Smooth muscle cell (in vitro differentiated cells): ENCODE results near the gene MIAT. TPM values are rescaled to one million over a fixed set of nuclear protein-coding genes. Genes with fewer than 3 reads are reported as not detected.

Experiments used
- DNase-seq: peaks from one replicate; lab custom pipeline; 2025; ENCODE audit not compliant: unreplicated experiment; lab: John Stamatoyannopoulos, UW
- H2AFZ ChIP-seq: fragments of 200-600 bp; sonication (generic); 2 replicates; pipeline ENCODE4 v1.6.0; 2016; ENCODE audit warnings: antibody characterized with exemption, low read depth, mild to moderate bottlenecking
- H3F3A ChIP-seq: fragments of 200-600 bp; sonication (generic); 2 replicates; pipeline ENCODE4 v1.6.0; 2017; ENCODE audit warnings: antibody characterized with exemption, low read depth
- H3K27ac ChIP-seq: fragments of 200-600 bp; sonication (generic); 2 replicates; pipeline ENCODE4 v1.5.1; 2016; ENCODE audit warnings: low read depth, mild to moderate bottlenecking
- H3K27me3 ChIP-seq: fragments of 200-600 bp; sonication (generic); 2 replicates; pipeline ENCODE4 v1.6.1; 2016; ENCODE audit warnings: low read depth, mild to moderate bottlenecking
- H3K36me3 ChIP-seq: fragments of 200-600 bp; sonication (generic); 2 replicates; pipeline ENCODE4 v1.5.1; 2016; ENCODE audit warnings: low read depth
- H3K4me1 ChIP-seq: fragments of 200-600 bp; sonication (generic); 2 replicates; pipeline ENCODE4 v1.5.1; 2016; ENCODE audit warnings: low read depth
- H3K4me2 ChIP-seq: fragments of 200-600 bp; sonication (generic); 2 replicates; pipeline ENCODE4 v1.6.0; 2016; ENCODE audit warnings: mild to moderate bottlenecking
- H3K4me3 ChIP-seq: fragments of 200-600 bp; sonication (generic); 2 replicates; pipeline ENCODE4 v1.5.1; 2016; ENCODE audit warnings: mild to moderate bottlenecking
- H3K79me2 ChIP-seq: fragments of 200-600 bp; sonication (generic); 2 replicates; pipeline ENCODE4 v1.6.0; 2016; ENCODE audit warnings: low read depth, mild to moderate bottlenecking
- H3K9ac ChIP-seq: fragments of 200-600 bp; sonication (generic); 2 replicates; pipeline ENCODE4 v1.6.0; 2016; ENCODE audit warnings: low read depth
- H3K9me3 ChIP-seq: fragments of 200-600 bp; sonication (generic); replicated peaks from 2 replicates; pipeline ENCODE4 v1.5.1; 2016; ENCODE audit warnings: low read depth
- H4K20me1 ChIP-seq: fragments of 200-600 bp; sonication (generic); 2 replicates; pipeline ENCODE4 v1.6.0; 2016; ENCODE audit warnings: low read depth
- WGBS: methylation state at CpG from one replicate; pipeline ENCODE4 v1.1.7; 2016; ENCODE audit warnings: low lambda C conversion rate; 5-methylcytosine and 5-hydroxymethylcytosine counted together
- polyA plus RNA-seq: library from polyadenylated mRNA; unstranded; fragments of >200 nt; fragmentation: Nextera tagmentation; extraction: Ambion mirVana; gene quantifications from 2 replicates; pipeline ENCODE4 v1.2.1, GENCODE V29; 2016
- total RNA-seq: library from RNA; depleted of rRNA; stranded (reverse); fragments of >200 nt; gene quantifications from 2 replicates; pipeline ENCODE4 v1.2.3, GENCODE V29; 2014
- TF ChIP-seq, protein P1 (sequence below): fragments of 200-600 bp; sonication (generic); IDR thresholded peaks from 2 replicates; pipeline ENCODE4 v1.5.1; 2017; ENCODE audit warnings: borderline replicate concordance, mild to moderate bottlenecking, antibody characterized with exemption; ENCODE audit not compliant: insufficient read depth, poor library complexity, severe bottlenecking

Gene MIAT
- total and polyA plus RNA-seq, 2 experiments from 2014 or later: 0.16 to 7.0 TPM

DNA sequence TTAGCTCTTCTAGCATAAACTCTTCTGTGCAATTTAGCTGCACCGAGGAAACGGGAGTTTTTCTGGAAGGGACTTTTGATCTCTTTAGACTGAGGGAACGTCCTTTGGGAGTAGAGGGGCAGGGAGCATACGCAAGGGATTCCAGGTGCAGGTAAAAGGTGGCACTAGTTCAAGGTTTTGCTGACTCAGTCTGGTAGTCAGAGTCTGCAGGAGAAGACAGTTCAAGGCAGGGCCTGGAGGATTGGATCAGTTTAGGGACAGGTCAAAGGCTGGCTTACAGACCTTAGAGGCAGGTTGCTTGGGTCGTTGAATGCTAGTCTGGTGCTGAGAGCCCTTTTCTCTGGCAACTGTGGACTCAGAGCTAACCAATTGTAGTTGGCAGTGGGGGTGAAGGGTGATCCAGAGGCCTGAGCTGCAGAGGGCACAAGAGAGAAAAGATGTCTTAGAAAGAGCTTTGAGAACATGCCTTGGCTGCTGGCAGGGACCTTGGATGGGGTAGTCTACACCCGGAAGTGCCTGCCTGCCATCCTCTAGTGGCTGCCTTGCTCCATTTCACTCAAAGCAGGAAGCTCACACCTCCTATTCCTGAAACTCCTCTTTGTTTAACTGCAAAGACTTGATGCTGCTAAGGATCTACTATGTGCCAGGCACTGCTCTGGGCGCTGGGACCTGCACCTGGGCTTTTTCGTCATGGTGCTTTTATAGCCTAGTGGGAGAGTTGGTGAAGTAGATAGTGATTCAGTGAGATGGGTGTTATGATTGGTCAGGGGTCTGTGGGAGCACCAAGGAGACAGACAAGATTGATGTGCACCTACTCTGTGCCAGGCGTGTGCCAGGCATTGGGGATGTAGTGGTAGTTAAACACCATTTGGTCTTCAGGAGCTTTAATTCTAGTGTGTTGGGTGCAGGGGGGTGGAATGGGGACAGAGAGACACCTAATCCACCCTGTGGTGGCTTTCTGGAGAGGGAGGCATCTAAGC lies 17.1 kb downstream of the MIAT start:
- TF ChIP-seq, protein P1, sequence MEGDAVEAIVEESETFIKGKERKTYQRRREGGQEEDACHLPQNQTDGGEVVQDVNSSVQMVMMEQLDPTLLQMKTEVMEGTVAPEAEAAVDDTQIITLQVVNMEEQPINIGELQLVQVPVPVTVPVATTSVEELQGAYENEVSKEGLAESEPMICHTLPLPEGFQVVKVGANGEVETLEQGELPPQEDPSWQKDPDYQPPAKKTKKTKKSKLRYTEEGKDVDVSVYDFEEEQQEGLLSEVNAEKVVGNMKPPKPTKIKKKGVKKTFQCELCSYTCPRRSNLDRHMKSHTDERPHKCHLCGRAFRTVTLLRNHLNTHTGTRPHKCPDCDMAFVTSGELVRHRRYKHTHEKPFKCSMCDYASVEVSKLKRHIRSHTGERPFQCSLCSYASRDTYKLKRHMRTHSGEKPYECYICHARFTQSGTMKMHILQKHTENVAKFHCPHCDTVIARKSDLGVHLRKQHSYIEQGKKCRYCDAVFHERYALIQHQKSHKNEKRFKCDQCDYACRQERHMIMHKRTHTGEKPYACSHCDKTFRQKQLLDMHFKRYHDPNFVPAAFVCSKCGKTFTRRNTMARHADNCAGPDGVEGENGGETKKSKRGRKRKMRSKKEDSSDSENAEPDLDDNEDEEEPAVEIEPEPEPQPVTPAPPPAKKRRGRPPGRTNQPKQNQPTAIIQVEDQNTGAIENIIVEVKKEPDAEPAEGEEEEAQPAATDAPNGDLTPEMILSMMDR: no peak
- Histone ChIP-seq H3K4me2 (peak overlapping the region; percentile 88), H3K36me3 (no peaks in the 10 kb centered on the region), H3K79me2 (peaks cover 5% of the 10 kb centered on the region), H3K27me3 (no peaks in the 10 kb centered on the region), H3K9ac (no peak overlapping the region), H3K9me3 (no peaks in the 10 kb centered on the region), H3K4me3 (no peak overlapping the region), H3K4me1 (peaks cover 11% of the 10 kb centered on the region), H4K20me1 (peaks cover 8% of the 10 kb centered on the region), H3F3A (no peaks in the 10 kb centered on the region), H2AFZ (no peak overlapping the region), H3K27ac (peak overlapping the region; percentile 96)
- 90% methylated on average over 9 of the region's 9 CpGs for WGBS
- no peak for DNase-seq

GRCh38 chr22:26675687-26676268 lies 18.4 kb downstream of the MIAT start:
- 95% methylated on average over 4 of the region's 4 CpGs for WGBS

GRCh38 chr22:26677217-26677616 lies 19.8 kb downstream of the MIAT start:
- Histone ChIP-seq H3K36me3 (no peaks in the 10 kb centered on the region), H3K27me3 (no peaks in the 10 kb centered on the region), H3F3A (no peaks in the 10 kb centered on the region), H3K4me1 (peaks cover 21% of the 10 kb centered on the region), H3K79me2 (peaks cover 5% of the 10 kb centered on the region), H2AFZ (no peak overlapping the region), H3K4me3 (no peak overlapping the region), H3K9me3 (no peaks in the 10 kb centered on the region), H4K20me1 (peaks cover 14% of the 10 kb centered on the region), H3K9ac (no peak overlapping the region), H3K4me2 (no peak overlapping the region), H3K27ac (no peak overlapping the region)
- TF ChIP-seq, protein P1: no peak
- DNase-seq: no peak
- WGBS: 88% methylated on average over 5 of the region's 5 CpGs

More at GRCh38 chr22:26675687-26676268, 18.4 kb downstream of the MIAT start:
- H3K4me3 ChIP-seq: no peak overlapping the region
- no peak overlapping the region for H2AFZ ChIP-seq
- H3K9ac ChIP-seq: no peak overlapping the region
- H3F3A ChIP-seq: no peaks in the 10 kb centered on the region
- no peak overlapping the region for H3K27ac ChIP-seq
- no peaks in the 10 kb centered on the region for H3K9me3 ChIP-seq
- peaks cover 11% of the 10 kb centered on the region for H3K4me1 ChIP-seq
- no peak for DNase-seq
- H3K27me3 ChIP-seq: no peaks in the 10 kb centered on the region
- H3K4me2 ChIP-seq: no peak overlapping the region
- TF ChIP-seq, protein P1: no peak
- peaks cover 14% of the 10 kb centered on the region for H4K20me1 ChIP-seq
- H3K79me2 ChIP-seq: peaks cover 5% of the 10 kb centered on the region
- H3K36me3 ChIP-seq: no peaks in the 10 kb centered on the region
